Upper lobe of right lung (tissue), 1 donor: ENCODE measurements around the gene ABCA2. TPM values are rescaled to one million over a fixed set of nuclear protein-coding genes. Genes with fewer than 3 reads are reported as not detected.

ENCODE experiments used
- ATAC-seq: fragments of 200-7000 bp; cut with Tn5 transposase; one replicate; pipeline ENCODE4 v1.9.1; 2020; ENCODE audit warnings: mild to moderate bottlenecking, moderate library complexity
- DNase-seq: peaks from one replicate; pipeline ENCODE4 v3.0.0-alpha.2; 2020
- H3K27ac ChIP-seq: fragments of 200-600 bp; one replicate; pipeline ENCODE4 v1.8.0; 2022
- H3K27me3 ChIP-seq: fragments of 200-600 bp; one replicate; pipeline ENCODE4 v1.8.0; 2022; ENCODE audit warnings: mild to moderate bottlenecking
- H3K36me3 ChIP-seq: fragments of 200-600 bp; one replicate; pipeline ENCODE4 v1.8.0; 2022
- H3K4me1 ChIP-seq: fragments of 200-600 bp; one replicate; pipeline ENCODE4 v1.8.0; 2022
- H3K4me3 ChIP-seq: fragments of 200-600 bp; one replicate; pipeline ENCODE4 v1.8.0; 2022; ENCODE audit warnings: mild to moderate bottlenecking
- H3K9me3 ChIP-seq: fragments of 200-600 bp; one replicate; pipeline ENCODE4 v1.8.0; 2022
- CTCF ChIP-seq: fragments of 200-600 bp; IDR thresholded peaks from one replicate; pipeline ENCODE4 v1.8.0; 2022; ENCODE audit warnings: antibody characterized with exemption
- intact Hi-C: fragments of 100-400 bp; cut with DNase I; formaldehyde crosslinking; loops from one replicate; pipeline ENCODE4 v1.11.0; 2022
- total RNA-seq: library from RNA; stranded (reverse); fragmentation: NEBNext Ultra II Directional; extraction: Animal tissue kit (Norgen Biotek cat#: 25700); gene quantifications from one replicate; pipeline ENCODE4 v1.2.1, GENCODE V29; 2021
- donor health status: DM: no; HTN: yes; CAD: no; lungs with severe emphysema.

Gene ABCA2
- total RNA-seq, 1 donor from 2014 or later, result 44.3 TPM

DNA sequence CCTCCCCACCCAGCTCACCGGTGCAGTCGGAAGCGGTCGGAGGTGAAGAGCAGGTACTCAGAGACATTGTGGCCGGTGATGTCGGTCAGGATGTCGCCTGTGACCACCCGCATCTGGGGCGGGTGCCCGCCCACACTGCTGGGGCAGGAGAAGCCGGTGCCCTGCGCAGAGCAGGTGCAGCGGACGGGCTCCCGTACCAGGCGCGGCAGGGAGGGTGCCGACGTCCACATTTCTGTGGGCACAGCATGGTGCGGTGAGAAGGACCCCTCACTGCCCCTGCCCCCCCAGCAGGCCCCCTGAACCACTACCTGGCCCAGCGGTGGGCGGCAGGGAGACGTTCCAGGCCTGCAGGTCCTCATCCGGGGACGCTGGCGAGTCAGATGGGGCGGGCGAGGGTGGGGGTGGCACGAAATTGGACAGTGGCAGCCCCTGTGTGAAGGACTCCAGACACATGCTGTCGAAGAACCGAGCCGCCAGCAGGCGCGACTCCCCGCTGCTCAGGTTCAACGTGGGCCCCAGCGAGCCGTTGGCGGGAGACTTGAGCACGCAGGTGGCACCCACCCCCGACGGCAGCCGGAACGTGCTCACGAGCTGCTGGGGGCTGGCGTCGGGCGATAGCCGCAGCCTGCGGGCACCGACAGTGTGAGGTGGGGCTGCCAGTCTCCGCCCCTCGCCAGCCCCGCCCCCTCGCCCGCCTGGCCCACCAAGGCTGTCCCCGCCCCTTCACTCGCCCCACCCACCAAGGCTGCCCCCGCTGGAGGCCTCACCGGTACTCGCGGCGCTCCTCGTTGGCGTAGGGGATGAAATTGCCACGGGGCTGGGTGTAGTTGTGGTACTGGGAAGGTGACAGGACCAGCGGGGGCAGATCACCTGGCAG is 15.1 kb downstream of the ABCA2 start:
- TF ChIP-seq CTCF, result no peak
- intact Hi-C loops, result no loop called here

DNA sequence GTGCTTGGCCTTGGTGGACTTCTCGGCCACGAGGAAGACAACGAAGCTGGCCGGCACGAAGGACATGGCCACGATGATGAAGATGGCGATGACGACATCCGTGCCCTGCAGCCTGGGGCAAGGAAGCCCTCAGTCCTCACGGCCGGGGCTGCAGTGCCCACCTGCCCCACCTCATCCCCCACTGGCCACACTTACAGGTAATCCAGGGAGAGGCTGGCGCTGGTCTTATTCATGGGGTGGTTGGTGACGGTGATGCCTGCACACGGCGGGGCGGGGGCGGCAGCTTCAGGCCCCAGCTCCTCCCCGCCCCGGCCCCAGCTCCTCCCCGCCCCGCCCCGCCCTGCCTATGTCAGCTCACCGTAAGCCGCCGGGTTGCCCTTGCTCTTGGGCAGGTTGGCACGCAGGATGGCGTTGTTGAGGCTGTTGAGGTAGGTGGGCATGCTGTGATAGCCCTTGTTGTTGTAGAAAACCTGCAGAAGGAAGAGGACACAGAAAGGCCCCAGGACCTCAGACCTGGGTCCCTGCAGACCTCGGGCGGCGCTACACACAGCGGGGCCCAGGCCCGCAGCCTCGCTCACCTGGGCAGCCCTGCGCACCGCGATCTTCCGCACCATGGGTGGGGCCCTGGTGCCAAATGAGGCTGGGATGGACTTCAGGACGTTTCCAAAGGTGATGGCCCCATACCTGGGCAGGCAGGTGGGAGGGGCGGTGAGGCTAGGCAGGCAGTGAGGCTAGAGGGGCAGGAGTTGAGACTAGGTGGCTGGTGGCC is 15.9 kb downstream of the ABCA2 start:
- Histone ChIP-seq H3K27me3 (no peaks in the 10 kb centered on the region), H3K9me3 (no peaks in the 10 kb centered on the region), H3K4me1 (peaks cover 4% of the 10 kb centered on the region), H3K4me3 (no peak overlapping the region), H3K27ac (no peak overlapping the region), H3K36me3 (peaks cover 11% of the 10 kb centered on the region)
- no peak for ATAC-seq
- intact Hi-C loops, result no loop called here
- no peak for TF ChIP-seq CTCF
- DNase-seq, result no peak

More for the DNA sequence above, 15.1 kb downstream of the ABCA2 start:
- DNase-seq (no peak), ATAC-seq (no peak)
- no peak overlapping the region for H3K27ac ChIP-seq
- H3K9me3 ChIP-seq, result no peaks in the 10 kb centered on the region
- H3K4me1 ChIP-seq, result no peaks in the 10 kb centered on the region
- H3K36me3 ChIP-seq, result peaks cover 11% of the 10 kb centered on the region
- no peaks in the 10 kb centered on the region for H3K27me3 ChIP-seq
- no peak overlapping the region for H3K4me3 ChIP-seq

DNA sequence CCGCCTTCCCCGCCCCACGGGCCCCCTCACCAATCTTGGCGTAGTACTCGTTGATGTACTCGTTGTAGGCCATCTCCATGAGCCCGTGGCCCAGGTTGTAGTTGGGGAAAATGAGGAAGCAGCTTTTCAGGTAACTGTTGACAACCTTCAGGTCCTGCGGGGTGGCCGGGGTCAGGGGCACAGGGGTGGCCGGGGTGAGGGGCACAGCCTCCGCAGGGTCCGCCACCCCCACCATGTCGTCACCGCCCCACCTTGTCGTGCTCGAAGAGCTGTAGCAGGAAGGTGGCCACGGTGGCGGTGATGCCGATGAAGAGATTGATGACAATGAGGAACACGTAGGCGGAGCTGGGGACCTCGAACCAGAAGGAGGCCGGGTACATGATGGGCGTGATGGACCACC is 16.9 kb downstream of the ABCA2 start:
- peaks cover 5% of the 10 kb centered on the region for H3K4me1 ChIP-seq
- intact Hi-C loops, result no loop called here
- no peaks in the 10 kb centered on the region for H3K9me3 ChIP-seq
- H3K27me3 ChIP-seq, result no peaks in the 10 kb centered on the region
- ATAC-seq (no peak), DNase-seq (no peak)
- H3K36me3 ChIP-seq, result peaks cover 8% of the 10 kb centered on the region
- no peak overlapping the region for H3K4me3 ChIP-seq
- TF ChIP-seq CTCF, result no peak
- no peak overlapping the region for H3K27ac ChIP-seq

- H3K4me3 ChIP-seq, result no peak overlapping the region
- no peak for ATAC-seq
- intact Hi-C loops, result no loop called here
- no peaks in the 10 kb centered on the region for H3K9me3 ChIP-seq
- H3K27ac ChIP-seq, result no peak overlapping the region
- no peaks in the 10 kb centered on the region for H3K27me3 ChIP-seq
- peaks cover 5% of the 10 kb centered on the region for H3K4me1 ChIP-seq
- TF ChIP-seq CTCF, result no peak
- H3K36me3 ChIP-seq, result no peaks in the 10 kb centered on the region
- DNase-seq, result no peak
These were observed 17.9 kb downstream of the ABCA2 start for GRCh38 chr9:137009938-137010732.

- Histone ChIP-seq H3K9me3 (no peaks in the 10 kb centered on the region), H3K4me1 (peaks cover 5% of the 10 kb centered on the region), H3K27ac (no peak overlapping the region), H3K27me3 (no peaks in the 10 kb centered on the region), H3K4me3 (no peak overlapping the region), H3K36me3 (no peaks in the 10 kb centered on the region)
- no peak for TF ChIP-seq CTCF
- DNase-seq (no peak), ATAC-seq (no peak)
- intact Hi-C loops, result no loop called here
These were observed 18.8 kb downstream of the ABCA2 start for GRCh38 chr9:137009217-137009616.
